NCI-H1105 treated with DMSO at 0.1 percent for 48 hours (cell line): ENCODE results near the gene MON1A.
"Not testable (repeated sequence)": the region's sequence is repeated elsewhere in the genome, so short reads cannot be mapped to it uniquely, and the experiment has no call there.

Experiments used
- DNase-seq: peaks from one replicate; lab custom pipeline; 2025; lab: John Stamatoyannopoulos, UW

Gene MON1A, protein sequence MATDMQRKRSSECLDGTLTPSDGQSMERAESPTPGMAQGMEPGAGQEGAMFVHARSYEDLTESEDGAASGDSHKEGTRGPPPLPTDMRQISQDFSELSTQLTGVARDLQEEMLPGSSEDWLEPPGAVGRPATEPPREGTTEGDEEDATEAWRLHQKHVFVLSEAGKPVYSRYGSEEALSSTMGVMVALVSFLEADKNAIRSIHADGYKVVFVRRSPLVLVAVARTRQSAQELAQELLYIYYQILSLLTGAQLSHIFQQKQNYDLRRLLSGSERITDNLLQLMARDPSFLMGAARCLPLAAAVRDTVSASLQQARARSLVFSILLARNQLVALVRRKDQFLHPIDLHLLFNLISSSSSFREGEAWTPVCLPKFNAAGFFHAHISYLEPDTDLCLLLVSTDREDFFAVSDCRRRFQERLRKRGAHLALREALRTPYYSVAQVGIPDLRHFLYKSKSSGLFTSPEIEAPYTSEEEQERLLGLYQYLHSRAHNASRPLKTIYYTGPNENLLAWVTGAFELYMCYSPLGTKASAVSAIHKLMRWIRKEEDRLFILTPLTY

DNA sequence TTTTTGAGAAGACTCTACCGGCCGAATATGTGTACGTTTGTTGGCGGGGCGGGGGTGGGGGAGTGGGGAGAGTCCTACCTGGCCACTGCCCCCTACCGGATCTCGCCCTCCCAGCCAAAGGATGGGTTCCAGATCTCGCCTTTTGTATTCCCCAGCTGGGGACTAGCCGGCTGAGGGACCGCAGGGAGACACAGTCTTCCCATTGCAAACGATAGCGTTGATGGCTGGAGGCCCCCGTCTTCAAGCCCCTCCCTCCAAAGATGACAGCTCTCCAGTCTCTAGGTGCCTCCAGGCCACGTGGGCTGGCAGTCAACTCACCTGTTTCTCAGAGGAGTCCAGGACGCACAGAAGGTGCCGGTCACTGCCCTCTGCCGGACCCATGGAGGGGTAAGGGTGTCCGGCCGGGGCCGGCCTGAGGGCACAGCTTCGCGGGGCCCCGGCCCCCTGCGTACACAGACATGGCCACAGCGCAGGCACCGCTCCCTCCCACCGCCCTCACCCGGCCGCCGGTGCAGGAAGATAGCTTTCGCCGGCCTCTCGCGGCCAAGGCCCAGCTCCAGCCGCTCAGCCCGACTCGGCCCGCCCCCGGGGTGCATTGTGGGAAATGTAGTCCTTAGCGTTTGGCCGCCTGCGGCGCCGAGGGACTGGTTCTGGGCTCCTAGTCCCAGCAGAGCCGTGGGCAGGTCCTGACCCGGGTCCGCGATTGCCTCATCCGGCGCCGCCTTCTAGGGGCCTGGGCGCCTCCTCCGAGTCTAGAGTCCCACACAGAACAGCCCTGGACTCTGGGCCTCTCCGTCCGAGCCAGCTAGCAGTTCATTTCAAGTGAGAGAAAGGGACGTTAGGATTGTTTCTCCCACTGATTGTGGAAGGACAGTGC lies at the start of gene MON1A:
TSS of gene MON1A (minus strand) at position 521 of the 877 bp plus-strand sequence. CDS start 16,465 bp downstream, outside the sequence.
- DNase-seq = peak; percentile 69

DNA sequence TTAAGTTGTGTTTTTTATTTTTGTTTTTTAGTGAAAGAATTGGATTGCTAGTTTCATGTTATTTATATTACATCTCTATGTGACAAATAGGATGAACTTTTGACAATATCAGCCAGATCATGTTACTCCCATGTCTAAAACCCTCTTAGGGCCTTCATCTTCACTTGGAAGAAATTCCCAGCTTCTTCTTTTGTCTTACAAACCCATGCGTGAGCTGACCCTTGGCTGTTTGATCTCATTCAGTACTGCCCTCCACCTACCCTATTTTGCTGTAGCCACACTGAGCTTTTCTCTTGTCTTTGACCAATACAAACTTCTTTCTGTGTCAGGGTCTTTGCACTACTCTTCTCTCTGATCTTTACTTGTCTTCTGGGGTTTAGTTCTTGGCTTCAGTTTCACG lies 47.3 kb upstream of the MON1A start:
- DNase-seq = no peak

- DNase-seq = no peak
Measured at GRCh38 chr3:49972656-49973055, 43.0 kb upstream of the MON1A start.

- no peak for DNase-seq
Measured at GRCh38 chr3:49968346-49968745, 38.7 kb upstream of the MON1A start.

DNA sequence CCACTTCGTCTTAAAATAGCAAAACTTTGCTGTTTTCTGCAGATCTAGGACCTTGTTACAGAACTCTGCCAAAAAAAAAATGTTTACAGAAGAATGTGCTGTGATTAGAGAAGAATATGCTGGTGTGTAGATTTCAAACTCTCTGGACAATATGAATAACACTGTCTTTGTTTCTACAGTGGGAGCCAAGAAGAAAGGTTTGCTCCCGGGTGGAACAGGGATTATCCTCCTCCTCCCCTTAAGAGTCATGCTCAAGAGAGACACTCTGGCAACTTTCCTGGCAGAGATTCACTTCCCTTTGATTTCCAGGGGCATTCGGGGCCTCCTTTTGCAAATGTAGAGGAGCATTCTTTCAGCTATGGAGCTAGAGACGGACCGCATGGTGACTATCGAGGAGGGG lies 37.7 kb upstream of the MON1A start:
- no peak for DNase-seq

DNA sequence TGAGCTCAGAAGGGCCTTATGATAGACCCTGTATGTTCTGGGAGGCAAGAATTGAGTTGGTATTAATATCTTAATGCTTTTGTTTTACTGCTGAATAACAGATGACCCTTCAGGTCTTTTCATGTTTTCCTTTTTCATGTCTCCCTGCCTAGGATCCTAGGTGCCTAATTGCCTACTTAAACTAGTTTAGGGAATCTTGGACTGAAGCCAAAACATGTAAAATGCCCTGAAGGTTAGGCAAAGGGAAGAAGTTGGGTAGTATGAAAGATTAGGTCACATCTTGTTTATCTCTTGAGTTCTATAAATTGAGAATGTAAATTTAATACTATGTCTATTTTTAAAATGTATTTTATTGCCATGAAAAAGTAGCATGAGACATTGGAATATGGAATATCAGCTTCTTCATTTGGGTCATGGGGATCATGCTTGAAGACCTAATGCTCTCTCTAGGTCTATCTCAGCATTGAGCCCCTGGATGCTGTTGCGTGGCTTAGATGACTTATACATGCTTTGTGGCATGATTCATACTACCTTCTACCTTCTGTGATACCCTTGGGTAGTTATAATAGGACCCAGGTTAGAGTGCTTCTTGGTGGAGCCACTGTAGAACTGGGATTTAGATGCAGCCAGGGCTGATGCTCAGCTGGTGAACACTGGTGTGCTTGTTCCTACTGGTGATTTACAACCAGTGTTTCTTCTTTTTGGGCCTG lies 36.8 kb upstream of the MON1A start:
- peak; percentile 19 for DNase-seq

DNA sequence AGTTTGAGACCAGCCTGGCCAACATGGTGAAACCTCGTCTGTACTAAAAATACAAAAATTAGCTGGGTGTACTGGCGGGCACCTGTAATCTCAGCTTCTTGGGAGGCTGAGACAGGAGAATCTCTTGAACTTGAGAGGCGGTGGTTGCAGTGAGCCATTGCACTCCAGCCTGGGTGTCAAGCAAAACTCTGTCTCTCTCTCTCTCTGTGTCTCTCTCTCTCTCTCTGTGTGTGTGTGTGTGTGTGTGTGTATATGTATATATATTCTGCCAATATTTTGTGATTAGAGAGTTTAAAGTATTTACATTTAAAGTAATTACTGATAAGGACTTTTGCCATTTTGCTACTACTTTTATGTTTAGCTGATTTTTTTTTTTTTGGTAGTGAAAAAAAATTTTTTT lies 26.0 kb upstream of the MON1A start:
- no peak for DNase-seq

DNA sequence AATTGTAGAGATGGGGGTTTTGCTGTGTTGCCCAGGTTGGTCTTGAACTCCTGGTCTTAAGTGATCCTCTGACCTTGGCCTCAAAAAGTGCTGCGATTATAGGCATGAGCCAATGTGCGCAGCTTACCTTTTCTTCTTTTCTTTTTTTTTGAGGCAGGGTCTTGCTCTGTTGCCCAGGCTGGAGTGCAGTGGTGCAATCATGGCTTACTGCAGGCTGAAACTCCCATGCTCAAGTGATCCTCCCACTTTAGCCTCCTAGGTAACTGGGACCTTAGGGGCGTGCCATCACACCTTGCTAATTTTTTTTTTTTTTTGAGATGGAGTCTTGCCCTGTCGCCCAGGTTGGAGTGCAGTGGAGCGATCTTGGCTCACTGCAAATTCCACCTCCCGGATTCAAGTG lies 23.3 kb upstream of the MON1A start:
- no peak for DNase-seq

DNA sequence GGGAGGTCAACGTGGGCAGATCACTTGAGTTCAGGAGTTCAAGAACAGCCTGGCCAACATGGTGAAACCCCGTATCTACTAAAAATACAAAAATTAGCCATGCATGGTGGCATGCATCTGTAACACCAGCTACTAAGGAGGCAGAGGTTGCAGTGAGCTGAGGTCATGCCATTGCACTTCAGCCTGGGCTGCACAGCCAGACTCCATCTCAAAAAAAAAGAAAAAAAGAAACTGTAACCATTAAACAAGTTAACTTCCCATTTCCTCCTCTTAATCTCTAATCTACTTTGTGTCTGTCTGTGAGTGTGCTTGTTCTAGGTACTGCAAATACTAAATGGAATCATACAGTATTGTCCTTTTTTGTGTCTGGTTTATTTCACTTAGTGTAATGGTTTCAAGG lies 13.0 kb upstream of the MON1A start:
- DNase-seq = no peak

- no peak for DNase-seq
Measured at GRCh38 chr3:49940667-49941249, 11.1 kb upstream of the MON1A start.

DNA sequence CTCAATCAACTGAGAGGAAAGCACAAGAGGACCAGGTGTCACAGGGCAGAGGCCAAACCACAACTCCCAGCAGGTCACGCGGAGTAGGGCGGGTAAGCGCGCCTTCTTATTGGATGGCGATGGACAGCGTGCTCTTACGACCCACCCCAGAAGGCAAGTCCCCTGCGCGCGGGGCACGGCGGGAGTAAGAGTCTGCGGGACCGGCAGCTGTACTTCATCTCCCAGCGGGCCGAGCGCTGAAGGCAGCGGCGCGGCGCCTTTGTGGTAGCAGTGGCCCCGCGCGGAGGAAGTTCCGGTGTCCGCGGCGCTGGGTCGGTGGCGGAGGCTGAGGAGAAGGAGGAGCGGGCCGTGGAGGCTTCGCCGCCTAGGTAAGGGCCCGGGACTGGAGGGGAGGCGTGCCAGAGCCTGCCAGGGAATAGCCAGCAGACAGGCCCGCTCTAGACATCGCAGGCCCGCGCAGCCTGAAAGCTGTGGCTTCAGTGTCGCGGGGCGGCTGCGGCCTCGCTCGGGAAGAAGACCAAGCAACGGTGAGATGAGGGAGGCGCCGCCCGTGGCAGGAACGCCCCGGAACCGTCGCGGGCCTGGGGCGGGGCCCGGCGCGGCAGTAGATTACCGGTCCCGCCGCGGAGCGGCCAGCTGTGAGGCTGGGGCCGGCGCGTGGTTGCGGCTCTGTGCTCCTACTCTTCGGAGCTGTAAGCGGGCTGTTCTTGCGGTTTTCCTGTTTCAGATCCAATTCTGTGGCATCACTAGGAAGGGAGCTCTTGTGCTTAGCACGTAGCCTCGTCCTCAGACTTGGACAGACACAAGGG lies 10.5 kb upstream of the MON1A start, which contains the start of gene RBM6:
TSS of gene RBM6 (plus strand) at position 293 of the 809 bp plus-strand sequence. CDS start 22,492 bp downstream, outside the sequence.
- peak; percentile 92 for DNase-seq

- DNase-seq = no peak
Measured at GRCh38 chr3:49937090-49937489, 7.5 kb upstream of the MON1A start.

GRCh38 chr3:49932281-49932680 lies 2.7 kb upstream of the MON1A start:
- not testable (repeated sequence) for DNase-seq

DNA sequence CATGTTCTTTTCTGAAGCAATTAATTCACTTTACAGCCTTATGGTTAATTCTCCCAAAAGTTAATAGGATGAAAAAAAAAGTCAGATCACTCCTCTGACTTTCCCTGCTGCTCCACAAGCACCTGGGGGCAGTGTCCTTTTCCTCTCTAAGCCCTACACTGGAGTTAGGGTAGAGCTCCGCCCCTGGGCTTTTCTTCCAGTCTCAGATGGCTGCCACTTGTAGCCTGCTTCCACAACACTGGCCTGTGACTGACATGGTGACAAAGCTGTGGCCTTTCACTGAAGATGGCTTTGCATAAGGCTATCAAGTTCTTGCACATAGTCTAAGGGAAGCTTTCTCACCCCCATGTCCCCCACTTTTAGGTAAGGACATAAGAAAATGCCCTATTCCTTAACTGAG lies 1.3 kb upstream of the MON1A start:
- peak; percentile 8 for DNase-seq

DNA sequence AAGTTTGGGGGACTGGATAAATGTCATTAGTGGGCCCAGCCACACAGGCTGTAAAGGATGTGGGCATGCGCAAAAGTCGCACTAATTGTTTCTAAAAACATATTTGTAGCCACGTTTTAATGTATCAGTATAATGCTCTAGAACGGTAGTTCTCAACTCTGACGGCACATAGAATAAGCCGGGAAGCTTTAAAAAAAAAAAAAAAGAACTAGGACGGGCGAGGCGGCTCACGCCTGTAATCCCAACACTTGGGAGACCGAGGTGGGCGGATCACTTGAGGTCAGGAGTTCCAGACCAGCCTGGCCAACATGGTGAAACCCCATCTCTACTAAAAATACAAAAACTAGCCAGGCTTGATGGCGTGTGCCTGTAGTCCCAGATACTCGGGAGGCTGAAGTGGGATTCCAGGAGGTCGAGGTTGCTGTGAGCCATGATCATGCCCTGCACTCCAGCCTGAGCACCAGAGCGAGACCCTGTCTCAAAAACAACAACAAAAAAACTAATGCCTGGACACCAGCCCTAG lies 618 bp upstream of the MON1A start:
- no peak for DNase-seq

- no peak for DNase-seq
Measured at GRCh38 chr3:49928481-49929017, 1.1 kb downstream of the MON1A start.

GRCh38 chr3:49927798-49928197 lies 1.8 kb downstream of the MON1A start:
- DNase-seq = no peak

GRCh38 chr3:49926117-49926728 lies 3.4 kb downstream of the MON1A start:
- no peak for DNase-seq

DNA sequence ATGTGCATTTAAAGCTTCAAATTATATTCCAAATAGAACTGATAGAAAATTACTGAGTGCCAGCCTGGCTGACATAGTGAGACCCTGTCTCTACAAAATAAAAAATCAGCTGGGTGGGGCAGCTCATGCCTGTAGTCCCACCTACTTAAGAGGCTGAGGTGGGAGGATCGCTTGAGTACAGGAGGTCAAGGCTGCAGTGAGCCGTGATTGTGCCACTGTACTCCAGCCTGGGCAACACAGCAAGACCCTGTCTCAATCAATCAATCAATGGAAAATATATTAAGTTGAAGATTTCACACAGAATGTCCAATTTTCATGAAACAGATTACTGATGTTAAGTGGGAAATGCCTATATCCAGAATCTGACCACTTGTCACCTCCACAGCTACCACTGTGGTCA lies 4.1 kb downstream of the MON1A start:
- no peak for DNase-seq

GRCh38 chr3:49924683-49925082 lies 4.9 kb downstream of the MON1A start:
- no peak for DNase-seq
